GM18505 (cell line): ENCODE results near the gene KCNRG.
"Not testable (repeated sequence)": the region's sequence is repeated elsewhere in the genome, so short reads cannot be mapped to it uniquely, and the experiment has no call there.

Experiments
- ATAC-seq: cut with Tn5 transposase; IDR thresholded peaks from one replicate; pipeline ENCODE4 v1.9.1; 2021; ENCODE audit not compliant: unreplicated experiment
- POLR2A ChIP-seq: IDR thresholded peaks from 4 replicates; pipeline ENCODE4 v1.6.1; 2011; ENCODE audit warnings: borderline replicate concordance; ENCODE audit not compliant: insufficient read depth, insufficient read length; ENCODE audit errors: extremely low read depth

KCNRG gene, protein sequence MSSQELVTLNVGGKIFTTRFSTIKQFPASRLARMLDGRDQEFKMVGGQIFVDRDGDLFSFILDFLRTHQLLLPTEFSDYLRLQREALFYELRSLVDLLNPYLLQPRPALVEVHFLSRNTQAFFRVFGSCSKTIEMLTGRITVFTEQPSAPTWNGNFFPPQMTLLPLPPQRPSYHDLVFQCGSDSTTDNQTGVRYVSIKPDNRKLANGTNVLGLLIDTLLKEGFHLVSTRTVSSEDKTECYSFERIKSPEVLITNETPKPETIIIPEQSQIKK

DNA sequence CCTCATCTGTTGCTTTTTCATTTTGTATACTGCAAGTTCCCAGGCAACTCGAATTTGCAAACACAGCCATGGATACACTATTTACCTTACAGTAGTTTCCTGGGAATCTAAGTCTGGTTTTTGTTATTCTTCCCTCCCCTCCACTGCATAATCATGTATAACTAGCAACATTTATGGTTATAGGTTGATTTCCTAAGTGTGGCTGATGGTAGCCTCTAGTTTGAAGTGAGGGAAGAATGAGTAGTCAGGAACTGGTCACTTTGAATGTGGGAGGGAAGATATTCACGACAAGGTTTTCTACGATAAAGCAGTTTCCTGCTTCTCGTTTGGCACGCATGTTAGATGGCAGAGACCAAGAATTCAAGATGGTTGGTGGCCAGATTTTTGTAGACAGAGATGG lies at the start of gene KCNRG:
KCNRG (plus strand) TSS at position 187 of the 400 bp plus-strand sequence; CDS start at position 237, 50 bp downstream.
- no peak for TF ChIP-seq POLR2A
- no peak for ATAC-seq

DNA sequence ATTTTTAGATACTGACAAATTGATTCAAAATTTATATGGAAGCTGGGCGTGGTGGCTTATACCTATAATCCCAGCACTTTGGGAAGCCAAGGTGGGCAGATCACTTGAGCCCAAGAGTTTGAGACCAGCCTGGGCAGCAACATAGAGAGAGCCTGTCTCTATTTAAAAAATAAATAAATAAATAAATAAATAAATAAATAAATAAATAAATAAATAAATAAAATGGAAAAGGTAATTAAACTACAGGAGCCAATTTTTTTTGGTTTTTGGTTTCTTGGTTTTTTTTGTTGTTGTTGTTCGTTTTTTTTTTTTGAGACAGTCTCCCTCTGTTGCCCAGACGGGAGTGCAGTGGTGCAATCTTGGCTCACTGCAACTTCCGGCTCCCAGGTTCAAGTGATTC lies 47.8 kb upstream of the KCNRG start:
- no peak for ATAC-seq
- TF ChIP-seq POLR2A = no peak

DNA sequence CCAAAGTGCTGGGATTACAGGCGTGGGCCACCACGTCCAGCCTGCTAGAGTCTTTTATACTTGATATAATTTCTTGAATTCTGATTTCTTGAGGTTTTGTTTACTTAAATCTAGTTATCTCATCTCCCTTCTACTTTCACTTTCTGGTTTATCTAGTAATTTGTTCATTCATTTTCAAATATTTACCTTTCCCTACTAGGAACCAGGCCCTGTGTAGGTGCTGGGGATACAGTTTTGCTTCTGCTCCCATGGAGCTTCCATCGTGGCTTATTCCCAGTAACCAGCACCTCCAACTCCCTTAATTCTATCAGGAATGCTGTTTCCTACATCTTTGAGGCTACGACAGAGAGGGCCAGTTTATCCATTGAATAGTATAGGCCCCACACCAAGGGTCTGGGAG lies 42.5 kb upstream of the KCNRG start:
- ATAC-seq = no peak
- TF ChIP-seq POLR2A = no peak

DNA sequence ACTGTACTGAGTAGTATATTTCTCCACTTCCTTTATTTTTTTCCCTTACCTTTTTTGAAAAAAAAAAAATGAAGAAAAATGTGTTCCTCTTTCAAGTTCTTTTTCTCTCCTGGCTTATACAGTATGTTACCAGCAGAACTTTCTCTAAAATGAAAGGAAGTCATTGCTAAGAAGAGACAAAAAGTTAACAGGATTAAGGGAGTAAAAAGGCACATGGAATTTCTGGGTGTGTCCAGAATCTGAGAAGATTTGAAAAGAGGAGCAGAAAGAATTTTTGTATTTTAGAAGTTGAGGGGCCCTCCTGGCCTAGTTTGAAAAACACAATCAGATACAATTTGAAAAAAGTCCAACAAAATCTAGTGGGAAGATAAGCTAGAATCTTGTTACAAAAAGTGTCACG lies 39.4 kb upstream of the KCNRG start:
- no peak for ATAC-seq
- no peak for TF ChIP-seq POLR2A

DNA sequence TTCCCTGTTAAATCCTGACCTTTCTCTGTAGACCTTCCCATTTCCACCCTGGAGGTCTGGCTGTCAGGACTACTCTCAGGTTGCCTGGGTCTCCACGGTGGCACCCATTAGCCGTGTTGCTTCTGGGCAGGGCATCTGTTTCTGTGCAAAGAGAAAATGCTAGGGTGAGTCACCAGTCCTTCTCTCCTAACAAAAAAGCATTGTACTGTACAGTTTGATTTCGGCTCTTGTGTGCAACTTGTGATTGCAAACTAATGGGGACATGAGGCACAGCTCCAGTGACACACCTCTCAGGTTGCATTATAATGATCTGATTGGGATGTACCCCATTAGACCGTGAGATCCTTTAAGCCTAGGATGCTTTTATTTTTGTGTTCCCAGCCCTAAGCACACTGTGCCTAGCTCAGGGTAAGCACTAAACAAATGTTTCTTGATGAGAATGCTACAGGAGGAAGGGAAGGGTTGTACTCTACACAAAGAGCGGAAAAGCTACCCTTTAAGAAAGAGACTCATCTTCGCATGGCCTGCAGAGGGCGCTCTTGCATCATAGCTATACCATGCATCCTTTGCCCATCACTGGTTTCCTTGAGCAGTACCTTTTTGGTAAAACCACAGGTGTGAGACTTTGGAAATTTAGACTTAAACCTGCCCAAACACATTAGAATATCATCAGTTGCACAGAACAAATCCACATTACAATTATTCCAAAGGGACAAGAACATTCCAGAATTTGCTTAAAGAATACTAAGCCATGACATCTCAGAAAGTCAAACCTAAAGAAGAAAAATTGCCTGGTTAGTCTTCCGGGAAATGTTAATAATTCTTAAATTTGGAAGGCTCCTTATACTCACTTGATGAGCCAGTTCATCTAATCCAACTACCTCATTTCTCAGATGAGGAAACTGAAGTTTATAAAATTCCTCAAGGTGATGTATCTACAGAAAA lies 38.7 kb upstream of the KCNRG start:
- TF ChIP-seq POLR2A = no peak
- no peak for ATAC-seq

GRCh38 chr13:49977992-49978391 lies 37.3 kb upstream of the KCNRG start:
- no peak for TF ChIP-seq POLR2A
- ATAC-seq = no peak

DNA sequence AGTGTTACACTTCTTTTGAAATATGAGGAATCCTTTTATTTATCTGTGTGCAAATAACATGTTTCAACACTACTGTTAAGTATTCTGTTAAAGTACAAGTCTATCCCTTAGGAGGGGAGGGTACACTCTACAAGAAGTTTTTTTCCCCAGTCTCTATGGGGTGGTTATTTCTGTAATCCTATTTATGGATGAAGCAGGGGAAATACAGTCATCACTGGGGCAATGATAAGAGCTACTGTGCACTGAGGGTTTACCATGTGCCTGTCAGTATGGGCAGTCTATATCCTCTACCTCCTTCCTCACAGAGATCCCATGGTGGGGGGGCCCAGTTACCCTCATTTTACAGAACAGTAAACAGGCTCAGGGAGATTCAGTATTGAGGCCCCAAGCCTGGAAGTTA lies 35.0 kb upstream of the KCNRG start:
- ATAC-seq = no peak
- no peak for TF ChIP-seq POLR2A

GRCh38 chr13:49985129-49985528 lies 30.1 kb upstream of the KCNRG start:
- no peak for TF ChIP-seq POLR2A

GRCh38 chr13:49986471-49986870 lies 28.8 kb upstream of the KCNRG start:
- no peak for ATAC-seq
- TF ChIP-seq POLR2A = no peak

More at GRCh38 chr13:49985129-49985528, 30.1 kb upstream of the KCNRG start:
- no peak for ATAC-seq

DNA sequence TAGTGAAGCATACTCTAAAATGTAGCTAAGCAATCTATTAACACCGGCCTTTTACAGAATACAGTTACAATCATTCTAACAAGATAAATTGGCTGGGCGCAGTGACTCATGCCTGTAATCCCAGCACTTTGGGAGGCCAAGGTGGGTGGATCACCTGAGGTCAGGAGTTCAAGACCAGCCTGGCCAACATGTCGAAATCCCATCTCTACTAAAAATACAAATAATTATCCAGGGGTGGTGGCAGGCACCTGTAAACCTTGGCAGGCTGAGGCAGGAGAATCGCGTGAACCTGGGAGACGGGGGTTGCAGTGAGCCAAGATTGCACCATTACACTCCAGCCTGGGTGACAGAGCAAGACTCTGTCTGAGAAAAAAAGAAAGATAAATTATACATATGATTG lies 24.6 kb upstream of the KCNRG start:
- not testable (repeated sequence) for ATAC-seq

DNA sequence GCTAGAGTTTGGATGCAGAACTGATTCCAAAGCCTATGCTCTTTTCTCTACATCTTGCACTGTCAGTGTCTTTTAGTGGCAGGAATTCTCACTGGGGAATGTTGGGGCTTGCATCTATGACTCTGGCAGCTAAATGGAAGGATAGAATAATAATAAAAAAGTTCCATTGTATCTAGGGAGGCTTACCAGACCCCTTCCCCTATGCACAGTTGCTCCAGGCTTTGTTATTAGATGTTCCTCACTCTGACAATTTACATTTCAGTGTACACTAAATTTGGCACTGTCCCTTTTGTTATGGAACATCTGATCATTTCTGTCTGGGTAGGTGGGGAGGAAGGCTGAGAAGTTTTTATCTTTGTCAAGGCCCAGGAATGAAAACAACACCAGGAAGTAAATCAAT lies 22.1 kb upstream of the KCNRG start:
- ATAC-seq = no peak
- no peak for TF ChIP-seq POLR2A

DNA sequence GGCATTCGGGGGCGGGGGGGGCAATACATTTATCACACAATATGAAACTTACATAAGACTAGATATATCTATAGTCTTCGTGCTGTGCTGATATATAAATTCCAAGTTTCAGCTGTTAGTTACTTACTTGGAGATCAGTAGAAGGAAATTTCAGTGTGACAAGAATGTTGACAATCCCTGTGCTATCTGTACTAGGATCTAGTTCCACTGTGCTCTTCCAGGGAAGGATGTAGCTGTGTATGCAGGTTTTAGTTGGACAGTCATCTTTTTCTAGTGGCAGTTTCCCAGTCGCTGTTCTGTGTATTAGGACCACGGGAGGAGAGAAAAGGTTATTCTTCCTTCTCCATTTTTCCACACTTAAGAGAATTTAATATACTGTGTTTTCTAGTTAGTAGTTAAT lies 21.6 kb upstream of the KCNRG start:
- ATAC-seq = no peak
- TF ChIP-seq POLR2A = no peak

DNA sequence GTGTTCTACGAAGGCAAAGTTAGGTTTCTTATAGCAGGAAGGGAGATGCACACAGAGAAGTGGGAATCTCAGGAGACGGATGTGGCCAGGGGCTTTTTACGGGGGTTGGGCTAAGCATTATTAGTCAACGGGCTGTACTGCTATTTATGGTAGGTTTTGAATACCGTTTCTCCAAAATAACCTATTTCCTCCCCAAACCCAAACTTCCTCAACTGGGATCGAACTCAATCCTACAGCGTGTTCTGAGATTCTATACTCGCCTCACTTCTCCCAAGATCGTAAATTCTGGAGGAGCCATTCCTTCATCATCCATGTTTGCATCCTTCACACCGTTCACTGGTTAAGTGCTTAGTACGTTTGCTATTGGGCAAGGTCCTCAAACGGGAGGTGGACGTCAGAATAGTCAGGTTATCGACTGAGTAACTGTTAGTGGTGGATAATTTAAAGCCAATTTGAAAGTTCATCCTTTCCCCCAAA lies 19.6 kb upstream of the KCNRG start:
- TF ChIP-seq POLR2A = no peak
- ATAC-seq = no peak
